ENCODE data around the gene RAD51B.

Gene RAD51B

DNA sequence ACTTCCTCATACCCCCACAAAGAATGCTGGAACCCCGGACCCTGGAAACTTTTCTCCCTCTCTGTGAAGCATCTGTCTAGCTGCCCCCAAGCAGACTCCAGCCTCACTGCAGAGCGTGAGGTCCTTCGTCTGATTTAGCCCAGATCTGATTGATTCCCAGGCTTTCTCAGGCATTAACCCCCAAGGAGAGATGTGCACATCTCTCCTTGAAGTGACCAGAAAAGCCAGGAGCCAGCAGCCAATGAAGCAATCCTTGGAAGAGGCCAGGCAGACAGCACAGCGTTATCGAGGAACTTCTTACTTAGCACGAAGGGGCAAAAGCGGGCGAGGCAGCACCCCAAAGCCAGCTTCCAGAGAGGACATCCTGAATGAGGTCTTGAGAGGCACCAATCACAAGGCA lies 872.6 kb downstream of the RAD51B start:
- no peak for TF ChIP-seq POLR2AphosphoS5 (IDR thresholded peaks at IDR 0.05; ENCODE audit: low read depth)
- no peak for TF ChIP-seq SPI1 (IDR thresholded peaks at IDR 0.05; ENCODE audit: borderline replicate concordance, low read depth)
- TF ChIP-seq, protein P1, sequence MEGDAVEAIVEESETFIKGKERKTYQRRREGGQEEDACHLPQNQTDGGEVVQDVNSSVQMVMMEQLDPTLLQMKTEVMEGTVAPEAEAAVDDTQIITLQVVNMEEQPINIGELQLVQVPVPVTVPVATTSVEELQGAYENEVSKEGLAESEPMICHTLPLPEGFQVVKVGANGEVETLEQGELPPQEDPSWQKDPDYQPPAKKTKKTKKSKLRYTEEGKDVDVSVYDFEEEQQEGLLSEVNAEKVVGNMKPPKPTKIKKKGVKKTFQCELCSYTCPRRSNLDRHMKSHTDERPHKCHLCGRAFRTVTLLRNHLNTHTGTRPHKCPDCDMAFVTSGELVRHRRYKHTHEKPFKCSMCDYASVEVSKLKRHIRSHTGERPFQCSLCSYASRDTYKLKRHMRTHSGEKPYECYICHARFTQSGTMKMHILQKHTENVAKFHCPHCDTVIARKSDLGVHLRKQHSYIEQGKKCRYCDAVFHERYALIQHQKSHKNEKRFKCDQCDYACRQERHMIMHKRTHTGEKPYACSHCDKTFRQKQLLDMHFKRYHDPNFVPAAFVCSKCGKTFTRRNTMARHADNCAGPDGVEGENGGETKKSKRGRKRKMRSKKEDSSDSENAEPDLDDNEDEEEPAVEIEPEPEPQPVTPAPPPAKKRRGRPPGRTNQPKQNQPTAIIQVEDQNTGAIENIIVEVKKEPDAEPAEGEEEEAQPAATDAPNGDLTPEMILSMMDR (IDR thresholded peaks at IDR 0.05; ENCODE audit: insufficient read depth, low read length) = no peak
- TF ChIP-seq, protein P2, sequence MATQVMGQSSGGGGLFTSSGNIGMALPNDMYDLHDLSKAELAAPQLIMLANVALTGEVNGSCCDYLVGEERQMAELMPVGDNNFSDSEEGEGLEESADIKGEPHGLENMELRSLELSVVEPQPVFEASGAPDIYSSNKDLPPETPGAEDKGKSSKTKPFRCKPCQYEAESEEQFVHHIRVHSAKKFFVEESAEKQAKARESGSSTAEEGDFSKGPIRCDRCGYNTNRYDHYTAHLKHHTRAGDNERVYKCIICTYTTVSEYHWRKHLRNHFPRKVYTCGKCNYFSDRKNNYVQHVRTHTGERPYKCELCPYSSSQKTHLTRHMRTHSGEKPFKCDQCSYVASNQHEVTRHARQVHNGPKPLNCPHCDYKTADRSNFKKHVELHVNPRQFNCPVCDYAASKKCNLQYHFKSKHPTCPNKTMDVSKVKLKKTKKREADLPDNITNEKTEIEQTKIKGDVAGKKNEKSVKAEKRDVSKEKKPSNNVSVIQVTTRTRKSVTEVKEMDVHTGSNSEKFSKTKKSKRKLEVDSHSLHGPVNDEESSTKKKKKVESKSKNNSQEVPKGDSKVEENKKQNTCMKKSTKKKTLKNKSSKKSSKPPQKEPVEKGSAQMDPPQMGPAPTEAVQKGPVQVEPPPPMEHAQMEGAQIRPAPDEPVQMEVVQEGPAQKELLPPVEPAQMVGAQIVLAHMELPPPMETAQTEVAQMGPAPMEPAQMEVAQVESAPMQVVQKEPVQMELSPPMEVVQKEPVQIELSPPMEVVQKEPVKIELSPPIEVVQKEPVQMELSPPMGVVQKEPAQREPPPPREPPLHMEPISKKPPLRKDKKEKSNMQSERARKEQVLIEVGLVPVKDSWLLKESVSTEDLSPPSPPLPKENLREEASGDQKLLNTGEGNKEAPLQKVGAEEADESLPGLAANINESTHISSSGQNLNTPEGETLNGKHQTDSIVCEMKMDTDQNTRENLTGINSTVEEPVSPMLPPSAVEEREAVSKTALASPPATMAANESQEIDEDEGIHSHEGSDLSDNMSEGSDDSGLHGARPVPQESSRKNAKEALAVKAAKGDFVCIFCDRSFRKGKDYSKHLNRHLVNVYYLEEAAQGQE (IDR thresholded peaks at IDR 0.05; ENCODE audit: insufficient replicate concordance, low read depth) = no peak
- no peak for TF ChIP-seq GABPA (IDR thresholded peaks at IDR 0.05; ENCODE audit: low read depth)
- Histone ChIP-seq H3K4me3 (replicated peaks; ENCODE audit: insufficient read depth, low read length) (no peak overlapping the region), H3K27ac (replicated peaks) (no peak overlapping the region), H3K27me3 (ENCODE audit: insufficient read depth, poor library complexity, severe bottlenecking) (no peaks in the 10 kb centered on the region)
- no peak for DNase-seq (ENCODE audit: low read depth in 1 of 2, low spot score in 1 of 2)

DNA sequence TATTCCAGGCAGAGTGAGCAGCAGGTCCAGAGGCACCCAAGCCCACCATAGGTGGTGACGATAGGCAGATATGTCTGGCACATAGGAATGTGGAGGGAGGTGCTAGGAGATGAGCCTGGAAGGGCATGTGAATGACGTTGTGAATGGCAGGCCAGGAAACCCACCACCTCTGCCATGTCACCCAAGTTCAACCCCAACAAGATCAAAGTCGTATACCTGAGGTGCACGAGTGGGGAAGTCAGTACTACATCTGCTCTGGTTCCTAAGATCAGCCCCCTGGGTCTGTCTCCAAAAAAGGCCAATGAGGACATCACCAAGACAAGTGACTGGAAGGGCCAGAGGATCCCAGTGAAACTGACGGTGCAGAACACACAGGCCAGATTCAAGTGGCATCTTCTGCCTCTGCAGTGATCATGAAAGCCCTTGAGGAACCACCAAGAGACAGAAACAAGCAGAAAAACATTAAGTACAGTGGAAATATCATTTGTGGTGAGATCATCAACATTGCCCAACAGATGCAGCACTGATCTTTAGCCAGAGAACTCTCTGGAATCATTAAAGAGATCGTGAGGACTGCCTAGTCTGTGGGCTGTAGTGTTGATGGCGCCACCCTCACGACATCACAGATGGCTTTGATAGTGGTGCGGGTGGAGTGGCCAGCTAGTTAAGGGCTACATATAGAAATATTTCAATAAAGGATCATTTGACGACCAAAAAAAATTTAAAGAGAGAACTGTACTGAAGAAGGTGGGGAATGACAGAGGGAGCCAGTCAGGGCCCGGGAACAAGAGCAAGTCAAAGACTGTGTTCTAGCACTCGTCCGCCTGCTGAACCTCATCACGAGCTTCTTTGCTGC lies 873.6 kb downstream of the RAD51B start:
- TF ChIP-seq, protein P1 (IDR thresholded peaks at IDR 0.05; ENCODE audit: insufficient read depth, low read length) = no peak
- TF ChIP-seq POLR2AphosphoS5 (IDR thresholded peaks at IDR 0.05; ENCODE audit: low read depth) (no peak), GABPA (IDR thresholded peaks at IDR 0.05; ENCODE audit: low read depth) (no peak), SPI1 (IDR thresholded peaks at IDR 0.05; ENCODE audit: borderline replicate concordance, low read depth) (no peak)
- TF ChIP-seq, protein P2 (IDR thresholded peaks at IDR 0.05; ENCODE audit: insufficient replicate concordance, low read depth) = no peak
- Histone ChIP-seq H3K4me3 (replicated peaks; ENCODE audit: insufficient read depth, low read length) (no peak overlapping the region), H3K27ac (replicated peaks) (no peak overlapping the region), H3K27me3 (ENCODE audit: insufficient read depth, poor library complexity, severe bottlenecking) (no peaks in the 10 kb centered on the region)
- no peak for DNase-seq (ENCODE audit: low read depth in 1 of 2, low spot score in 1 of 2)

DNA sequence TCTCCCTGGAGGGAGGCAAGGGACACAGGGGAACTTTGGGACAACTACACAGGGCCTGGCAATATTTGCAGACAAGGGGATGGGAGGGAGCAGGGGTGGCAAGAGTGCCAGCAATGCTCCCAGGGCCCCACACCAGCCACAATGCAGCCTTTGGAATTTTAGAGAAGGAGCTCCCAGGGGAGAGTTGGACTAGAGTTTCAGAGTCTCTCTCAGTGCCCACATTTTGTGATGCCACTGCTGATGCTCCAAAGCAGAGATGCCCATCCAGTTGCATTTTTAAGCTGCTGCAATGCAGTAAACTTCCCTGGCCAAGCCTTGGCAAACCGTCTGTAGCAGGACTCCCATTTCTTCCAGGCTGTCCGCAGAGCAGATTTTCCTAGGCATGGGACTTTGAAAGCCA lies 874.3 kb downstream of the RAD51B start:
- DNase-seq (ENCODE audit: low read depth in 1 of 2, low spot score in 1 of 2) = no peak
- Histone ChIP-seq H3K4me3 (replicated peaks; ENCODE audit: insufficient read depth, low read length) (no peak overlapping the region), H3K27me3 (ENCODE audit: insufficient read depth, poor library complexity, severe bottlenecking) (no peaks in the 10 kb centered on the region), H3K27ac (replicated peaks) (no peak overlapping the region)
- TF ChIP-seq SPI1 (IDR thresholded peaks at IDR 0.05; ENCODE audit: borderline replicate concordance, low read depth) (no peak), POLR2AphosphoS5 (IDR thresholded peaks at IDR 0.05; ENCODE audit: low read depth) (no peak), GABPA (IDR thresholded peaks at IDR 0.05; ENCODE audit: low read depth) (no peak)
- TF ChIP-seq, protein P1 (IDR thresholded peaks at IDR 0.05; ENCODE audit: insufficient read depth, low read length) = no peak
- TF ChIP-seq, protein P2 (IDR thresholded peaks at IDR 0.05; ENCODE audit: insufficient replicate concordance, low read depth) = no peak

Measured in HL-60 (cell line).